Progenitor cell of endocrine pancreas (in vitro differentiated cells): ENCODE measurements around the gene KLHDC7A. TPM values are rescaled to one million over a fixed set of nuclear protein-coding genes. Genes with fewer than 3 reads are reported as not detected.

Experiments used
- DNase-seq: peaks from one replicate; pipeline ENCODE4 v3.0.0; 2021; ENCODE audit warnings: low spot score; ENCODE audit not compliant: unreplicated experiment
- H3K27ac Mint-ChIP-seq: 2 replicates; pipeline ENCODE4 v1.8.0; 2021; ENCODE audit warnings: mild to moderate bottlenecking, moderate library complexity, mixed read lengths
- H3K27me3 Mint-ChIP-seq: 2 replicates; pipeline ENCODE4 v1.8.0; 2021; ENCODE audit warnings: mixed read lengths
- H3K36me3 Mint-ChIP-seq: 2 replicates; pipeline ENCODE4 v1.8.0; 2022; ENCODE audit warnings: mixed read lengths; ENCODE audit not compliant: insufficient read depth
- H3K4me1 Mint-ChIP-seq: 2 replicates; pipeline ENCODE4 v1.8.0; 2021; ENCODE audit warnings: low read depth, mixed read lengths
- H3K4me3 Mint-ChIP-seq: 2 replicates; pipeline ENCODE4 v1.8.0; 2021; ENCODE audit warnings: low read depth, mild to moderate bottlenecking, moderate library complexity, mixed read lengths
- H3K9me3 Mint-ChIP-seq: 2 replicates; pipeline ENCODE4 v1.8.0; 2021; ENCODE audit warnings: low read depth, mixed read lengths
- CTCF ChIP-seq: fragments of 200-600 bp; sonication (generic); IDR thresholded peaks from one replicate; pipeline ENCODE4 v1.5.0; 2021; ENCODE audit warnings: antibody characterized with exemption, mild to moderate bottlenecking; ENCODE audit not compliant: unreplicated experiment
- long read RNA-seq: library from polyadenylated mRNA; unstranded; transcript quantifications from one replicate; pipeline ENCODE4 v2.0.0, GENCODE V29; 2020
- total RNA-seq: library from RNA; stranded (reverse); gene quantifications from 2 replicates; pipeline ENCODE4 v1.2.1, GENCODE V29; 2021

KLHDC7A gene
- 0.96 and 1.6 TPM in 2 replicates for total RNA-seq
- long read RNA-seq, full-length matches to known transcripts: 3 of 3 reads
- long read RNA-seq, partial matches to known transcripts: 0 of 3 reads
- long read RNA-seq, other reads (novel, unspliced or antisense): 0 of 3 reads

- no peaks in the 10 kb centered on the region for H3K9me3 Mint-ChIP-seq
- H3K4me1 Mint-ChIP-seq: peaks cover 12% of the 10 kb centered on the region
- peaks cover 15% of the 10 kb centered on the region for H3K27me3 Mint-ChIP-seq
- no peak for TF ChIP-seq CTCF
- no peaks in the 10 kb centered on the region for H3K36me3 Mint-ChIP-seq
- DNase-seq: peak; percentile 57
- peak within 1 kb of the TSS; percentile 81 for H3K27ac Mint-ChIP-seq
- H3K4me3 Mint-ChIP-seq: no peak within 1 kb of the TSS
Measured at GRCh38 chr1:18480315-18481189, at the start of gene KLHDC7A. TSS of gene KLHDC7A (plus strand) at chr1:18480930. CDS start at chr1:18480982, 52 bp downstream.

- DNase-seq: no peak
- no peaks in the 10 kb centered on the region for H3K36me3 Mint-ChIP-seq
- no peak for TF ChIP-seq CTCF
- H3K27me3 Mint-ChIP-seq: peaks cover 27% of the 10 kb centered on the region
- no peaks in the 10 kb centered on the region for H3K9me3 Mint-ChIP-seq
- H3K4me1 Mint-ChIP-seq: peaks cover 4% of the 10 kb centered on the region
- no peak overlapping the region for H3K27ac Mint-ChIP-seq
- no peak overlapping the region for H3K4me3 Mint-ChIP-seq
Measured at GRCh38 chr1:18434041-18434440, 46.7 kb upstream of the KLHDC7A start.

- Mint-ChIP-seq H3K4me3 (no peak overlapping the region), H3K27ac (no peak overlapping the region), H3K36me3 (no peaks in the 10 kb centered on the region), H3K9me3 (no peaks in the 10 kb centered on the region), H3K4me1 (peaks cover 6% of the 10 kb centered on the region), H3K27me3 (peaks cover 27% of the 10 kb centered on the region)
- TF ChIP-seq CTCF: no peak
- no peak for DNase-seq
Measured at GRCh38 chr1:18440385-18441226, 40.1 kb upstream of the KLHDC7A start.

- Mint-ChIP-seq H3K36me3 (no peaks in the 10 kb centered on the region), H3K4me1 (peaks cover 6% of the 10 kb centered on the region), H3K27ac (no peak overlapping the region), H3K27me3 (peaks cover 24% of the 10 kb centered on the region), H3K9me3 (no peaks in the 10 kb centered on the region), H3K4me3 (no peak overlapping the region)
- no peak for TF ChIP-seq CTCF
- DNase-seq: no peak
Measured at GRCh38 chr1:18443587-18444520, 36.9 kb upstream of the KLHDC7A start.
